Measurements from ENCODE around the gene CACNA2D3.

- TF ChIP-seq EZH2 (IDR thresholded peaks at IDR 0.05): no peak
- TF ChIP-seq POLR2AphosphoS5 (IDR thresholded peaks at IDR 0.05; ENCODE audit: borderline replicate concordance, low read depth, low read length): no peak
These were observed 79.7 kb downstream of the CACNA2D3 start for GRCh38 chr3:54202054-54202453.
